H9 (cell line): ENCODE results near the gene CPA4. TPM values are rescaled to one million over a fixed set of nuclear protein-coding genes. Genes with fewer than 3 reads are reported as not detected.

ENCODE experiments used
- DNase-seq: peaks from one replicate; pipeline ENCODE4 v3.0.0-alpha.2; 2017
- H2AFZ ChIP-seq: one replicate; pipeline ENCODE4 v1.6.1; 2013; ENCODE audit warnings: mild to moderate bottlenecking, low read length, control low read depth, moderate library complexity
- H2AK5ac ChIP-seq: 2 replicates; pipeline ENCODE4 v1.6.1; 2013; ENCODE audit warnings: low read length, control low read depth, mixed read lengths; ENCODE audit not compliant: insufficient read length
- H2BK120ac ChIP-seq: one replicate; pipeline ENCODE4 v1.6.1; 2013; ENCODE audit warnings: low read depth, mild to moderate bottlenecking, low read length, control low read depth, inconsistent platforms; ENCODE audit not compliant: poor library complexity, severe bottlenecking
- H2BK12ac ChIP-seq: 2 replicates; pipeline ENCODE4 v1.6.1; 2013; ENCODE audit warnings: low read length, control low read depth, mixed read lengths, low read depth; ENCODE audit not compliant: insufficient read length
- H2BK15ac ChIP-seq: 2 replicates; pipeline ENCODE4 v1.6.1; 2013; ENCODE audit warnings: low read depth, low read length, control low read depth
- H2BK20ac ChIP-seq: one replicate; pipeline ENCODE4 v1.6.1; 2013; ENCODE audit warnings: low read depth, mild to moderate bottlenecking, low read length, control low read depth, inconsistent platforms; ENCODE audit not compliant: poor library complexity, severe bottlenecking
- H2BK5ac ChIP-seq: 2 replicates; pipeline ENCODE4 v1.6.1; 2013; ENCODE audit warnings: low read length, control low read depth, mixed read lengths; ENCODE audit not compliant: insufficient read length
- H3K14ac ChIP-seq: 2 replicates; pipeline ENCODE4 v1.6.1; 2013; ENCODE audit warnings: low read length, control low read depth; ENCODE audit not compliant: insufficient read depth
- H3K18ac ChIP-seq: 2 replicates; pipeline ENCODE4 v1.6.1; 2013; ENCODE audit warnings: low read depth, mild to moderate bottlenecking, mixed read lengths, low read length, control low read depth; ENCODE audit not compliant: insufficient read length
- H3K23ac ChIP-seq: 2 replicates; pipeline ENCODE4 v1.6.1; 2013; ENCODE audit warnings: low read length, control low read depth, mixed read lengths, low read depth; ENCODE audit not compliant: insufficient read length
- H3K23me2 ChIP-seq: 2 replicates; pipeline ENCODE4 v1.6.1; 2013; ENCODE audit warnings: low read depth, mild to moderate bottlenecking, mixed read lengths, low read length, control low read depth; ENCODE audit not compliant: insufficient read length, poor library complexity, severe bottlenecking
- H3K27ac ChIP-seq: 2 replicates; pipeline ENCODE4 v1.5.1; 2013; ENCODE audit warnings: low read length, control low read depth, mixed read lengths, low read depth; ENCODE audit not compliant: insufficient read length
- H3K27me3 ChIP-seq: 2 replicates; pipeline ENCODE4 v1.6.1; 2013; ENCODE audit warnings: low read length, control low read depth, inconsistent platforms; ENCODE audit not compliant: insufficient read depth
- H3K4ac ChIP-seq: 2 replicates; pipeline ENCODE4 v1.6.1; 2013; ENCODE audit warnings: low read depth, mild to moderate bottlenecking, control low read depth, inconsistent platforms, low read length, moderate library complexity
- H3K4me1 ChIP-seq: 2 replicates; pipeline ENCODE4 v1.6.1; 2013; ENCODE audit warnings: low read length, control low read depth, inconsistent platforms; ENCODE audit not compliant: insufficient read depth
- H3K4me2 ChIP-seq: 2 replicates; pipeline ENCODE4 v1.6.1; 2013; ENCODE audit warnings: low read length, control low read depth, mixed read lengths; ENCODE audit not compliant: insufficient read length, insufficient read depth
- H3K56ac ChIP-seq: 2 replicates; pipeline ENCODE4 v1.6.1; 2013; ENCODE audit warnings: low read depth, mild to moderate bottlenecking, mixed read lengths, low read length, control low read depth; ENCODE audit not compliant: insufficient read length
- H3K79me1 ChIP-seq: 2 replicates; pipeline ENCODE4 v1.6.1; 2013; ENCODE audit warnings: low read depth, mild to moderate bottlenecking, moderate library complexity, low read length, control low read depth, inconsistent platforms; ENCODE audit not compliant: insufficient read depth, poor library complexity, severe bottlenecking
- H3K79me2 ChIP-seq: 2 replicates; pipeline ENCODE4 v1.6.1; 2013; ENCODE audit warnings: low read length, control low read depth, inconsistent platforms; ENCODE audit not compliant: insufficient read depth
- H3K9ac ChIP-seq: 2 replicates; pipeline ENCODE4 v1.6.1; 2013; ENCODE audit warnings: low read length, control low read depth, mixed read lengths; ENCODE audit not compliant: insufficient read length; ENCODE audit errors: extremely low read depth
- H3K9me3 ChIP-seq: one replicate; pipeline ENCODE4 v1.6.1; 2013; ENCODE audit warnings: low read depth, low read length, inconsistent platforms; ENCODE audit not compliant: control insufficient read depth
- H3T11ph ChIP-seq: one replicate; pipeline ENCODE4 v1.6.1; 2013; ENCODE audit warnings: mild to moderate bottlenecking, low read length, control low read depth, inconsistent platforms
- H4K20me1 ChIP-seq: one replicate; pipeline ENCODE4 v1.6.1; 2013; ENCODE audit not compliant: control insufficient read depth, insufficient read length, insufficient read depth
- H4K5ac ChIP-seq: 2 replicates; pipeline ENCODE4 v1.6.1; 2013; ENCODE audit warnings: low read depth, mild to moderate bottlenecking, mixed read lengths, low read length, control low read depth; ENCODE audit not compliant: insufficient read length
- H4K8ac ChIP-seq: replicated peaks from 2 replicates; pipeline ENCODE4 v1.6.1; 2013; ENCODE audit warnings: low read length, control low read depth, mixed read lengths, low read depth; ENCODE audit not compliant: insufficient read length
- H4K91ac ChIP-seq: 2 replicates; pipeline ENCODE4 v1.6.1; 2013; ENCODE audit warnings: low read depth, mild to moderate bottlenecking, moderate library complexity, mixed read lengths, low read length, control low read depth; ENCODE audit not compliant: insufficient read length
- H3K27ac Mint-ChIP-seq, 3 experiments: 2 replicates in 2 of 3; 3 replicates in 1 of 3; pipeline ENCODE4 v1.8.0; 2020 to 2021; ENCODE audit warnings: mixed read lengths in 3 of 3, mild to moderate bottlenecking in 1 of 3, moderate library complexity in 1 of 3
- H3K27me3 Mint-ChIP-seq: 2 replicates; pipeline ENCODE4 v1.8.0; 2021; ENCODE audit warnings: low read depth, mild to moderate bottlenecking, moderate library complexity, mixed read lengths
- H3K36me3 Mint-ChIP-seq, 3 experiments: 2 replicates in 2 of 3; 3 replicates in 1 of 3; pipeline ENCODE4 v1.8.0; 2020 to 2021; ENCODE audit warnings: low read depth in 3 of 3, mixed read lengths in 3 of 3; ENCODE audit not compliant: insufficient read depth in 1 of 3
- H3K4me1 Mint-ChIP-seq, 2 experiments: 2 replicates each; pipeline ENCODE4 v1.8.0; 2020; ENCODE audit warnings: mixed read lengths in 2 of 2
- H3K4me3 Mint-ChIP-seq, 2 experiments: 2 replicates in 1 of 2; 3 replicates in 1 of 2; pipeline ENCODE4 v1.8.0; 2020 to 2021; ENCODE audit warnings: mild to moderate bottlenecking in 2 of 2, mixed read lengths in 2 of 2, moderate library complexity in 1 of 2
- H3K9me3 Mint-ChIP-seq, 2 experiments: 2 replicates in 1 of 2; 3 replicates in 1 of 2; pipeline ENCODE4 v1.8.0; 2020; ENCODE audit warnings: mild to moderate bottlenecking in 2 of 2, mixed read lengths in 2 of 2, moderate library complexity in 1 of 2
- CTCF ChIP-seq: fragments of 200-600 bp; sonication (generic); conservative IDR thresholded peaks from 3 replicates; pipeline ENCODE4 v1.8.0; 2021; ENCODE audit warnings: antibody characterized with exemption, mild to moderate bottlenecking
- WGBS: extraction: QIAGEN DNeasy Blood & Tissue Kit; methylation state at CpG from one replicate; pipeline ENCODE4 v1.1.7; 2013; ENCODE audit warnings: missing lambda C conversion rate, low lambda C conversion rate, mixed read lengths; ENCODE audit not compliant: insufficient read length; ENCODE audit errors: extremely low coverage; 5-methylcytosine and 5-hydroxymethylcytosine counted together
- total RNA-seq: library from RNA; stranded (reverse); gene quantifications from 2 replicates; pipeline ENCODE4 v1.2.1, GENCODE V29; 2021

CPA4 gene
- total RNA-seq, 1 experiment from 2014 or later: not detected

DNA sequence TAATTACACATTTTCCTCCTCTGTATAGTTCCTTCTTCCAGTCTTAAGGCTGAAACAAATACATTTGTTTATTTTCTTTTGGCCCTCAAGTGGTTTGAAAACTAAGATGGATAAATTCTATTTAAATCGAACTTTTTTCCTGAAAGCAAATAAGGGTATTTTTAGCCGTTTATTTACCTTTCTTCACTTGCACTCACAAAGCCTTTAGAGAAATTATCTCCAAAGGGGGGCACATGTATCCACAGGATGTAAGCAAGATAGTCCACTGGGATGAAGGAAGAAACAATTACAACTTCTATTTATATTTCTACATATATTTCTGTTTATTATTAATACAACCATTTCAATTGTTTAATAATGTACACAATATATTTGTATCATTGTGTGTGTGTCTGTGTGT lies 10.2 kb downstream of the CPA4 start:
- H3K27ac Mint-ChIP-seq: no peak overlapping the region
- no peaks in the 10 kb centered on the region for H3K27me3 ChIP-seq
- no peak overlapping the region for H4K91ac ChIP-seq
- H3K23me2 ChIP-seq: no peaks in the 10 kb centered on the region
- H3K9me3 Mint-ChIP-seq: no peaks in the 10 kb centered on the region
- H2BK15ac ChIP-seq: no peak overlapping the region
- no peaks in the 10 kb centered on the region for H3K4me1 Mint-ChIP-seq
- no peaks in the 10 kb centered on the region for H3K79me2 ChIP-seq
- H3K79me1 ChIP-seq: no peaks in the 10 kb centered on the region
- no peak overlapping the region for H2BK12ac ChIP-seq
- H3K4me2 ChIP-seq: no peak overlapping the region
- no peak overlapping the region for H3K4me3 Mint-ChIP-seq
- no peaks in the 10 kb centered on the region for H3K36me3 Mint-ChIP-seq
- H3K14ac ChIP-seq: no peak overlapping the region
- H3K9ac ChIP-seq: no peak overlapping the region
- H2BK5ac ChIP-seq: no peak overlapping the region
- H3T11ph ChIP-seq: no peak overlapping the region
- H4K5ac ChIP-seq: no peak overlapping the region
- DNase-seq: no peak
- H4K20me1 ChIP-seq: no peaks in the 10 kb centered on the region
- no peak overlapping the region for H2AFZ ChIP-seq
- no peak for TF ChIP-seq CTCF
- no peak overlapping the region for H2BK120ac ChIP-seq
- H3K27me3 Mint-ChIP-seq: peaks cover 1% of the 10 kb centered on the region; the same call in 1 of the 2 replicates
- H3K56ac ChIP-seq: no peak overlapping the region
- no peak overlapping the region for H2BK20ac ChIP-seq
- no peaks in the 10 kb centered on the region for H3K4me1 ChIP-seq
- H3K23ac ChIP-seq: no peak overlapping the region
- no peak overlapping the region for H3K27ac ChIP-seq
- no peak overlapping the region for H3K4ac ChIP-seq
- H3K9me3 ChIP-seq: no peaks in the 10 kb centered on the region
- no CpG with 5 or more reads among the region's 2 CpGs for WGBS
- no peak overlapping the region for H2AK5ac ChIP-seq
- H4K8ac ChIP-seq: no peak overlapping the region
- no peak overlapping the region for H3K18ac ChIP-seq
